GM10266 (cell line): ENCODE data around the gene KRTAP21-2.
"Not testable (repeated sequence)": the region's sequence is repeated elsewhere in the genome, so short reads cannot be mapped to it uniquely, and the experiment has no call there.

Experiments used
- DNase-seq: peaks from one replicate; pipeline ENCODE4 v3.0.0; 2012; ENCODE audit errors: extremely low spot score
- CTCF ChIP-seq: IDR thresholded peaks from 2 replicates; pipeline ENCODE4 v1.5.1; 2012; ENCODE audit warnings: mild to moderate bottlenecking, low read depth; ENCODE audit not compliant: control insufficient read depth, insufficient read depth; ENCODE audit errors: missing control alignments

The KRTAP21-2 gene

DNA sequence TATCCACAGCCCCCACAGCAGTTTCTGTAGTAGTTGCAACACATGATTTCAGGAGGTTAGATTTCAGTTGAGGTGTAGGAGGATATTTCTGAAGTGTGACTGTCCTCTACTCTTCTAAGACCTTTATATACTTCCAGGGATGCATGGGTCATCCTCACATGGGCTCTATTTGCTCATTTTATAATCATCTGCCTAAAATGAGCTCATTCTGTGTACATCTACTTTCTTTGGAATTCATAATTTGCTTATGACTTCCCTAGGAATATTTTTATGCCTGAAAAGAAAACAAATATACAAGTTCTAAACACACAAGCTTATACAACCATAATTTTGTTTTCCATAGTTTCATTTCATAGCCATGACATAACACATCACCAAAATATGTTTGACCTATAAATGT lies at the start of gene KRTAP21-2:
KRTAP21-2 (minus strand) TSS at position 101 of the 400 bp plus-strand sequence; CDS start at position 44, 57 bp downstream.
- no peak for DNase-seq
- no peak for TF ChIP-seq CTCF

GRCh38 chr21:30793581-30794314 lies 46.7 kb upstream of the KRTAP21-2 start:
- no peak for DNase-seq
- TF ChIP-seq CTCF, result no peak

- no peak for TF ChIP-seq CTCF
- no peak for DNase-seq
Measured at GRCh38 chr21:30779249-30779648, 32.2 kb upstream of the KRTAP21-2 start.

- no peak for DNase-seq
- no peak for TF ChIP-seq CTCF
Measured at GRCh38 chr21:30769724-30770431, 22.8 kb upstream of the KRTAP21-2 start.

- TF ChIP-seq CTCF, result no peak
- no peak for DNase-seq
Measured at GRCh38 chr21:30760776-30761175, 13.7 kb upstream of the KRTAP21-2 start.

DNA sequence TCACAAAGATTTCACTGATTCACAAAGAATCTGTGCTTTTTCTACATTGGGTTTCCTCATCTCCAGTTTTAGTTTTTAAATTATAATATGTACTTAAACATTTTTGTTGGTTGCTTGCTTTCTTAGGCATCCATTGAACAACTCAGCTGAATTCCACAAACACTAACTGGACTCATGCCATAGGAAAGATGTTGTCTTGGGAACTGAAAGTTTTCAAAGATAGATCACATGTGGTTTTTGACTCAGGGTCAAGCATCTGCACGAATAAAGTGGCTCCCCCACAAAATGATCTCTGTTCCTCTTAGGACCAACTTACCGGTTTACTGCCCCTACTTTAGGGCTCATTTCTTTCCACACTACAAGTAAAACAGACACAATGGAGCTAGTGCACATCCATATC lies 11.2 kb upstream of the KRTAP21-2 start:
- no peak for DNase-seq
- no peak for TF ChIP-seq CTCF

GRCh38 chr21:30755328-30755727 lies 8.3 kb upstream of the KRTAP21-2 start, which contains the start of gene KRTAP21-1:
Gene KRTAP21-1, minus strand, starts transcription at chr21:30755428. Its CDS starts 50 bp downstream, at chr21:30755378.
- not testable (repeated sequence) for DNase-seq
